Cerebellar cortex (tissue), 1 donor: ENCODE data around the gene AMN.
"Not testable (repeated sequence)": the region's sequence is repeated elsewhere in the genome, so short reads cannot be mapped to it uniquely, and the experiment has no call there.

Source experiments
- DNase-seq: peaks from one replicate; pipeline ENCODE4 v3.0.0-alpha.2; 2015; ENCODE audit warnings: low spot score

AMN gene

GRCh38 chr14:102911991-102912761, 10.3 kb upstream of the AMN start:
- no peak for DNase-seq

GRCh38 chr14:102913341-102914211, 8.9 kb upstream of the AMN start:
- no peak for DNase-seq

- no peak for DNase-seq
Observed at GRCh38 chr14:102914474-102915291, 7.8 kb upstream of the AMN start.

DNA sequence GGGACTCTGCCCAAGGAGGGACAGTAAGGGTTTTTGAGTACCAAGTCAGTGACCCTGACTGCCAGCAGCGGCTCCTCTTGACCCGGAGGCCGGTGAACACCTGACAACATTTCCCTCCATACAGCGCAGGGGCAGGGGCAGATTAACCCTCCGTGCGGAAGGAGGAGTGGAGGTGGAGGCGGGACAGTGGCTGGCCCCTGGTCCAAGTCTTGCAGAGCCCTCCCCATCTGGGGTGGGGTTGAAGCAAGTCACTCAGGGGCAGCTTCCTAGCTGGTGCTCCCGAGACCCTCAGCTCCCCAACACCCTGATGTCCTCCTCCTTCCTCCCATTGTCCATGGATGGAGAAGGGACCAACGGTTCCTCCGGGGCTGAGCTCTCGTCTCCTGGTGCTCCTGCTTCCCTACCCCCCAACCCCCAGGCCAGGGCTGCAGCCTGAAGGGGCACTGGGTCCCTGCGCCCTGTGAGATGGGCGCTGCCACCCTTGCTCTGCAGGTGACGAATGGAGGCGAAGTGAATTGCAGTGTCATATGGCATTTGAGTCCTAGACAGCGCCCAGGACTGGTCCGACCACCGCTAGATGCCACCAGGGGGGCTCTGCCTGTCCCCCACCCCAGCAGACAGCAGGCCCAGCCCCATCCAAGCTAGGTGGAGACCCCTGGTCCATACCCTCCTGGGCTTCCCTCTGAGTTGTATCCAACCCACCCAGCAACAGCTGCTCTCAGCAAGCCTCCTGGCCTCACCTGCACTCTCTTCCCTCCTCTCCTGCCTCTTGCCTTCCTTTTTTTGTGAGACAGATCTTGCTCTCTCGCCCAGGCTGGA, 7.0 kb upstream of the AMN start:
- no peak for DNase-seq

GRCh38 chr14:102916347-102917055, 6.0 kb upstream of the AMN start:
- DNase-seq: no peak

DNA sequence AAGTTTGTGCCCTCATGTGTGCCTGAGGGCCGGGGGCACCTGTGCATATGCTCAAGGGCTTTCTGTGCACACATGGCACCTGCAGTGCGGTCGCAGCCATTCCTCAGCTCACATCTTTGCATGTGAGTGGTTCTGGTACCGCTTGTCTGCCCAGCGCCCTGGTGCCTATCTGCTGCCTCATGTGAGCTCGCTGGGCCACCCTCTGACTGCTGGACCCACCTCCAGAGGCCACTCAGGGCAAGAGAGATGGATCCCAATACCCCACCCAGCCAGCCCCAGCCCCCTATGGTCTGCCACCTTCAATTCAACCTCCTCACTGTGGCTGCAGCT, 5.4 kb upstream of the AMN start:
- DNase-seq: no peak

DNA sequence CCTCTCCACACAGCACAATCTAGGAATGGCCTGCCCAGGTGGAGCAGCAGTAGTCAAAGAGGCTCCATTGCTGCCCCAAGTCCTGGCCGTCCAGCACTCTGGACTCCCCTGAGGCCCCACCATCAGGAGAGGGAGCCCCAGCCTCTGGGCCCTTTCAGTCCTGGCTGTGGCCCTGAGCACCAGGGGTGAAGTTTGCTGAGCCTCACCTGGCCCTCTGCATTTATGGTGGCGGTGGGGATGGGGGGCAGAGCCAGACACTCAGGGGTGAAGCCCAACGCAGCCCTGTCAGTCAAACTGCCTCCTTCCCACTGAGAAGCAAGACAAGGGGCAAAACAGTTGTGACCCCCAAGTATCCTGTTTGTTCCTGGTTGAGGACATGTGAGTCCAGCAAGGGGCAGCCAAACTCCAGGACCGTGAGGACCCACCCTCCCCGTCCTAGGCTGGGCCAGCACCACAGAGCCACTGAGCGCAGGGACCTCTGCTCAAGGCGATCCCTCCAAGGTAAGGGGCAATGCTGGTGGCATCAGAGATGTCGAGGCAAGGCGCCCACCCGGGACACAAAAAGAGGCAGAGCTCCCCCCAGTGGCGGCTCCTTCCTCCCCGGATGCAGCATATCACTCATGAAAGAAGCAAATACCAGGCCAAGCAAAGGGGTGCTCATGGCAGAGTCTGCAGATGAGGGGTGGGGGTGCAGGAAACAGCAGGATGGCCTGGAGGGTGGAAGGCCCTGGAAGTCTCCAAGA, 4.8 kb upstream of the AMN start:
- DNase-seq: peak; percentile 61

DNA sequence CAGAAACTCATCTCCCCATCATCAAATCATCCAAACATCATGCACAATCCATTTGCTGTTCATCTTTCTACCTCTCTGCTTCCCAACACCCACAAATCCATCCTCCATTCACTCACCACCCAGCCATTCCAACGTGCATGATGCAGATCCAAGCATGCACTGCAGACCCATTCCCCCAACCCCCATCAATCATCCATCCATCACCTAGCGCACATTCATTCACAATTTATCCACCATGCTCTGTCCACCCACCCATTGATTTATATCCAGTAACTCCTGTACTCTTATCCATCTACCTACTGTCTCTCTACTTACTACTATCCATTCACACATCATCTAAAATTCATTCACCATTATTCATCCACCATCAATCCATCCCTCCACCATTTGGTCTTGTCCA, 4.0 kb upstream of the AMN start:
- DNase-seq: no peak

DNA sequence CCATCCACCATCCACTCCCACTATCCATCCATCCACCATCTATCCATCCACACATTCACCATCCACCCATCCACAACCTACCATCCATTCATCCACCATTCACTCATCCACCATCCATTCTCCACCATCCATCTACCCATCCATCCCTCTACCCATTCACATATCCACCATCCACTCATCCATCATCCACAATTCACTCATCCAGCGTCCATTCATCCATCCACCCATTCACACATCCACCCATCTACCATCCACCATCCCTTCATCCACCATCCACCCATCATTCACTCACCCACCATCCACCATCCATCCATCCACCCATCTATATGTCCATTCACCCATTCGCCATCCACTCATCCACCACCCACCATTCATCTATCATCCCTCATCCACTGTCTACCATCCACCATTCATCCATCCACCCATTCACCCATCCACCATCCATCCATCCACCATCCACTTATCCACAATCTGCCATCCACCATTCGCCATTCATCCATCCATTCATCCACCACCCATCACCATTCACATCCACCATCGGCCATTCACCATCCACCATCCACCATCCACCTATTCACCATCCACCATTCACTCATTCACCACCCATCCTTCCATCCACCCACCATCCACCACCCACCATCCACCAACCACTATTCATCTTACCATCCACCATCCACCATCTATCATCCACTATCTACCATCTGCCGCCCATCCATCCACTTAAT, 2.0 kb upstream of the AMN start:
- DNase-seq: no peak

DNA sequence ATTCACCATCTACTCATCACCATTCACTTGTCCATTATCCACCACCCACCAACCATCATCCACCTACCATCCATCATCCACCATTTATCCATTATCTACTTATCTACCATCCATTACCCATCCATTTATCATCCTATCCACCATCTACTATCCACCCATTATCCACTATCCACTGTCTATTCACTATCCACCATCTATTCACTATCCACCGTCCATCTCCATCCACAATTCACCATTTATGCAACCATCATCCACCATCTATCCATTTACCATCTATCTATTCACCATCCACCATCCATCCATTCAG, 1.5 kb upstream of the AMN start:
- no peak for DNase-seq

DNA sequence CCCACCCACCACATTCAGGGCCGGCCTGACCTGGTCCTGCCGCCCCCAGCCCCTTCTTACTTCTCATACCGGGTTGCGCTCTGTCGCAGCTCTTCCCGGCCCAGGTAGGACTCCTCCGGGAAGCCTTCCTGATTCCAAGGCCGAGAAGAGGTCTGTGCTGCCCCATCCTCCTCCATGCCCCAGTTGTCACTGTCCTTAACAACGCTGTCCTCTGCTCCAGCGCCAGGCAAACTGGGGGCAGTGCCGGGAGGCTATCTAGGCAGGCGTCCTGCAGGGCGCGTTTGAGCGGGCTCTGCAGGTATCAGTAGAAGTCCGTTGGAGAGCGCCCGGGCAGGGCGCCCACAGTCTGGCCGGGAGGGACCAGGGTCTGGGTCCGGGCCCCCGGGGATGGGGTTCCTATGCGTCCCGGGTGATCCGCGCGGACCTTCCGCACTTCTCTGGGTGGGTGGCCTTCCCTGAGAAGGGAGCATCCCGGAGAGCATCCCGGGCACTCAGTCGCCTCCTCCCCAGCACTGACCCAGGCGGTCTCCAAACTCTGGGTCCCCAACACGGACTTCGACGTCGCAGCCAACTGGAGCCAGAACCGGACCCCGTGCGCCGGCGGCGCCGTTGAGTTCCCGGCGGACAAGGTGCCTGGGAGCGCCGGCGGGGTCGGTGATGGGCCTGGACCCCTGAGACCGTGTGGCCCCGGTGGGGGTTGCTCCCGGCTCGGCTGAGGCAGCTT, 900 bp downstream of the AMN start:
- DNase-seq: no peak

GRCh38 chr14:102923925-102924486, 1.5 kb downstream of the AMN start:
- no peak for DNase-seq

DNA sequence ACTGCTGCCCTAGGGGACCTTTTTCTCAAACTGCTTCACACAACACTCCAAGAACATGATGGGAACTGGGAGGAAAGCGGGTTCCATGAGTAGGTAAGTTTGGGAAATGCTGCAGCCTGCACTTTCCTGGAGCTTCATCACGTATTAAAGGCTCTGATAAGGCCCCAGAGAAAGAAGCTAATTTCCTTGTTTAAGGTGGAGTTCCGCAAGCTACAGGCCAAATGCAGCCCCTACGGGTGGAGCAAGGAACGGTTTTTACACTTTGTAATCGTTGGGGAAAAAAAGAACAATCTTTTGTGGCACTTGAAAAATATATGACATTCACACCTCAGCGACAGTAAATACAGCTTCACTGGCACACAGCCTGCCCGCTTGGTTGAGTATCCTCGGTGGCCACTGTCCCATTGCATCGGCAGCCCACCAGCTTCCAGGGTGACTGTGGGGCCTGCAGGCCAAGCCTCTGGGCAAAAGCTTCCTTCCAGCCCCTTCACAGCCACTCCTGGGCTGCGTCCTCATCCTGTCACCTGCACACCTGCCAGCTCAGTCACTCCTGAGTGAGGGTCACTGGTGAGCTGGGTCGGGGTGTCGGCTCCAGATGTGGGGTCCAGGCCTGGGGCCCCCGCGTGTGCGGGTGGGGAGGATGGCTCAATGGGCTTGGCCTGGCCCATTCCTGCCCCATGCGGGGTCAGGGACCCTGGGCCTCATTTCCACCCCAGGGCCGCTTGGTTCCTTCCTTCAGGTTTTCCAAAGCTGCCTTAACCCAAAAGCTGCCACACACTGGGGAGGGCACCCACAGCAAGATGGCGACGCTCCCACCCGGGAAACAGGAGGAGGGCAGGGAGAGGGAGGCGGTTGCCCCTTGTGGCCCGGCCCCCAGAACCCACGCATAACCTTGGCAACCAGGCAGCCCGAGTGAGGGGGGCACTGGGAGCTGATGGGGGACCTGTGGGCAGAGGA, 2.4 kb downstream of the AMN start:
- DNase-seq: no peak

DNA sequence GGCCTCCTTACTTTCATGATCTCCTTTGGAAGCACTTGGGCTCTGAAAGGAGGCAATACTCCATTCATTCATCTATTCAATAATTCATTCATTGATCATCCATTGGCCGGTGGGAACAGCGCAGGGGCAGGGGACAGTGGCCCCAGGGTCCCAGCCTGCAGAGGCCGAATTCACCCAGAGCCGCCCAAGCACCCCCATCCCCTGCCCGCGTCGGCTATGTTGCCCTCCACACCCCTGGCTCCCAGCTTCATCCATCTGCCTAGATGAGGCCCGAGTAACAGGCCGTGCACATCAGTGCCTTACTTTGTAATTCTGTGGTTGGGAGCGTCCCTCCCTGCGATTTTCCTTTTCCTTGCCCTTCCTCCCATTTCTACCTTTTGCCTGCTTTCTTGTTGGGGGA, 3.2 kb downstream of the AMN start:
- no peak for DNase-seq

- no peak for DNase-seq
Observed at GRCh38 chr14:102926104-102926503, 3.6 kb downstream of the AMN start.

DNA sequence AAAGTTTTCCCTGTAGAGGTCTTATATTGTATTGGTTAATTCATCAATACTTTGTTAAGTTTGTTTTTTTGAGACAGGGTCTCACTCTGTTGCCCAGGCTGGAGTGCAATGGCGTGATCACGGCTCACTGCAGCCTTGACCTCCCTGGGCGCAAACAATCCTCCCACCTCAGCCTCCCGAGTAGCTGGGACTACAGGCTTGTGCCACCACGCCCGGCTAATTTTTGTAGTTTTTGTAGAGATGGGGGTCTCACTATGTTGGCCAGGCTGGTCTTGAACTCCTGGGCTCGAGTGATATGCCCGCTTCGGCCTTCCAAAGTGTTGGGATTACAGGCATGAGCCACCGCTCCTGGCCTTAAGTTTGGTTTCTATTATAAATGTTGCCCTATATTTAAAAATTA, 4.4 kb downstream of the AMN start:
- not testable (repeated sequence) for DNase-seq

- no peak for DNase-seq
Observed at GRCh38 chr14:102927346-102927877, 4.9 kb downstream of the AMN start.
